Renal pelvis (tissue), 4 donors: ENCODE results near the gene CCDC9. TPM values are rescaled to one million over a fixed set of nuclear protein-coding genes. Genes with fewer than 3 reads are reported as not detected.
"Not testable (repeated sequence)": the region's sequence is repeated elsewhere in the genome, so short reads cannot be mapped to it uniquely, and the experiment has no call there.

ENCODE experiments used
- DNase-seq: peaks from one replicate; pipeline ENCODE4 v3.0.0-alpha.2; 2013
- polyA plus RNA-seq, 3 donors: library from polyadenylated mRNA; unstranded; fragments of 120-200 nt; gene quantifications; one replicate each; pipeline ENCODE4 v1.2.1, GENCODE V29; 2013; ENCODE audit not compliant: insufficient read length in 3 of 3

Gene CCDC9
- polyA plus RNA-seq, 3 donors, result 25.8 to 30.2 (median 26.0) TPM

- DNase-seq, result no peak
Observed at GRCh38 chr19:47258895-47259555, 2.7 kb downstream of the CCDC9 start.

DNA sequence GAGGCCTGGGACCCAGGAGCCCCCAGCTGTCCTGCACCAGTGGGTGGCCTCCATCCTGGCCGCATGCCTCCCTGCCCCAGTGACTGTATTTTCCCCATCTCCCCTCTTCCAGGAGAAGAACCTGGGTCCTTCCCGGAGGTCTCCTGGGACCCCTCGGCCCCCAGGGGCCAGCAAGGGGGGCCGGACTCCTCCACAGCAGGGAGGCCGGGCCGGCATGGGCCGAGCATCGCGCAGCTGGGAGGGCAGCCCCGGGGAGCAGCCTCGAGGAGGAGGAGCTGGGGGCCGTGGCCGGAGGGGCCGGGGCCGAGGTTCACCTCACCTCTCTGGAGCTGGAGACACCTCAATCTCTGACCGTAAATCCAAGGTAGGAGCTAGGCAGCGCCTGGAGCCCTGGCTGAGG is 4.2 kb downstream of the CCDC9 start:
- DNase-seq, result no peak

DNA sequence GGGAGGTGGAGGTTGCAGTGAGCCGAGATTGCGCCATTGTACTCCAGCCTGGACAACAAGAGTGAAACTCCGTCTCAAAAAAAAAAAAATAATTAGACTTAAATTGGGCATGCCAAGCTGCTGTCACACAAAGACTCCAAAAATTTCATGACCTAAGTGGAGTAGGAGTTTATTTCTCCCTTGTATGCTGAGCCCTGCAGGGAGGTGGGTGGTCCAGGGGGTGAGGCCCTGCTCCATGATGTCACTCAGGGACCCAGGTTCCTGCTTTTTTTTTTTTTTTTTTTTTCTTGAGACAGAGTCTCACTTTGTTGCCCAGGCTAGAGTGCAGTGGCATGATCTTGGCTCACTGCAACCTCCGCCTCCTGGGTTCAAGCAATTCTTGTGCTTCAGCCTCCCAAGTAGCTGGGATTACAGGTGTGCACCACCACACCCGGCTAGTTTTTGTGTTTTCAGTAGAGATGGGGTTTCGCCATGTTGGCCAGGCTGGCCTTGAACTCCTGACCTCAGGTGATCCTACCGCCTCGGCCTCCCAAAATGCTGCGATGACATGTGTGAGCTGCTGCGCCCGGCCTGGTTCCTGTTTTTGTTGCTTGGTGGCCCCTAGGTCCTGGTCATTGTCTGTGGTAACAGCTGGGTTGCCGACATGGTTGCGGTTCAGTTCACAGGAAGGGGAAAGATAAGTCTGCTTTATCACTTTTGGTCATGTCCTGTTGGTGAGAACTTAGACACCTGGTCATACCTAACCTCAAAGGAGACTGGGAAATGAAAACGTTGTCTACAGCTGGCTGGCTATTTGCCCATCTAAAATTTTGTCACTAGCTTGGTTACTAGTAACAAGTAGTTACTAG is 5.8 kb downstream of the CCDC9 start:
- not testable (repeated sequence) for DNase-seq

- DNase-seq, result no peak
Observed at GRCh38 chr19:47264629-47265028, 8.3 kb downstream of the CCDC9 start.

DNA sequence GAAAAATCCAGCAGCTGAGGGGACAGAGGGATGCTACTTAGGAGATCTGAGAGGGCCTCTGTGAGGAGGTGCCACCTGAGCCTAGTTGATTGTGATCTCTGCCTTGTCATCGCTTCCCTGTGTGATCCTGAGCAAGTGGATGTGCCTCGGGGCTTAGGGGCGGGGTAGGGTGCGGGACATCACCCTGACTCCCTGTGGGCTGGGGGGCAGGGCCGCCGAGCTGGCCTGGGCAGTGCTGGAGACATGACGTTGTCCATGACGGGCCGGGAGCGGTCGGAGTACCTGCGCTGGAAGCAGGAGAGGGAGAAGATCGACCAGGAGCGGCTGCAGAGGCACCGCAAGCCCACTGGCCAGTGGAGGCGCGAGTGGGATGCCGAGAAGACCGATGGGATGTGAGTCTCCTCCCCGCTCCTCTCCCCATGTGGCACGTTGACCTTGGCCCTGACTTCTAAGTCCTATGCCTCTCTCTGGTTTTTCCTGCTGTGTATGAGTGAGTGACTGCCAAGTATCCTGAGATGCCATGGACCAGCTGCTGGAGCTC is 10.1 kb downstream of the CCDC9 start:
- no peak for DNase-seq

GRCh38 chr19:47267350-47267759 is 11.0 kb downstream of the CCDC9 start:
- no peak for DNase-seq

- no peak for DNase-seq
Observed at GRCh38 chr19:47268028-47268427, 11.7 kb downstream of the CCDC9 start.

DNA sequence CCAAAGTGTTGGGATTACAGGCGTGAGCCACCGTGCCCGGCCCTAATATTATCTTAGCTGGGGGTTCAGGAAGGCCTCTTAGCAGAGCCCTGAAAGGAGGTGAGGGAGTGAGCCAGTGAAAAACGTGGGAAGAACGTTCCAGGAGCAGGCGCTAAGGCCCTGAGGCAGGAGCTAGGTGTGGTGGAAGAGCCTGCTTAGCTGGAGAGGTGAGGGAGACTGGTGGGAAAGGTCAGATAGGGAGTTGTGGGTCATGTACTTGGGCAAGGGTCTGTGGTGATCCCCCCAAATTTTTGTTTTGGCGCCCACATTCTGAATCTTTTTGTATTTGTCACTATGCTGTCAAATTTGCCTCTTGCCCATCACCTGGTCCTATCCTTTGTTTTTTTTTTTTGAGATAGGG is 13.3 kb downstream of the CCDC9 start:
- DNase-seq, result no peak

DNA sequence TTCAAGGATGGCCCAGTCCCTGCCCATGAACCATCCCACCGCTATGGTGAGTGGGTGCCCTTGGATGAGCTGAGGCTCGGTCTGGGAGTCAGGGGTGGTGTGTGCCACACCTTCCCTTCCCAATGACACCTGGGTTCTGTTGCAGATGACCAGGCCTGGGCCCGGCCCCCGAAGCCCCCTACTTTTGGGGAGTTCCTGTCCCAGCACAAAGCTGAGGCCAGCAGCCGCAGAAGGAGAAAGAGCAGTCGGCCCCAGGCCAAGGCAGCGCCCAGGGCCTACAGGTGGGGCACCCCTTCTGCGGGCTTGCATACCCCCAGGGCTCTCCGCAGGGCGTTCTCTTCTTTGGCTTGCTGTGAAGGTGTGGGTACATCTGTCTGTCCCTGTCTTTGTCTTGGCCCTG is 14.1 kb downstream of the CCDC9 start:
- DNase-seq, result no peak

DNA sequence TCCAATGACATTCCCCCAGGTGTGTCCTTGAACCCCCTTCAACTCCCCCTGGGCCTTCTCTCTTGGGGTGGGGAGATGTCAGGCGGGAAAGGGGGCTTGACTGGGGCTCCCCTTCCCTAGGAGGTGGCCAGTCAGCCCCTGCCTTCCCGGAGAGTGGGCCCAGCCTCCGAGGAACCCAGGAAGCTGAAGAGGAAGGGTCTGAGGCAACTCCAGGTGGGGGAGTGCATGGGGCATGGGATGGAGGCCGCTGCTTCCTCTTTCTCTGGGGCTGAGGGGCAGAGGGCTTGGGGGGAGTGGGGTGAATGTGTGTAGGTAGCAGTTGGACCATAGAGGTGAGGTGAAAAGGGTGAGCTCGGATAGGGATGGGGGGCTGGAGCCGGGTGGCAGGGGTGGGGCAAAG is 15.6 kb downstream of the CCDC9 start:
- no peak for DNase-seq

GRCh38 chr19:47272448-47273312 is 16.4 kb downstream of the CCDC9 start:
- DNase-seq, result no peak

- DNase-seq, result peak; percentile 92
Observed at GRCh38 chr19:47273313-47274070, 17.2 kb downstream of the CCDC9 start.

GRCh38 chr19:47274071-47274890 is 18.0 kb downstream of the CCDC9 start, which contains the start of gene INAFM1:
TSS of gene INAFM1 (plus strand) at chr19:47274885. CDS start at chr19:47274920, 35 bp downstream.
- DNase-seq, result peak; percentile 93

- no peak for DNase-seq
Observed at GRCh38 chr19:47274891-47275761, 18.8 kb downstream of the CCDC9 start.

GRCh38 chr19:47275791-47276461 is 19.6 kb downstream of the CCDC9 start:
- no peak for DNase-seq

- DNase-seq, result not testable (repeated sequence)
Observed at GRCh38 chr19:47276513-47276912, 20.2 kb downstream of the CCDC9 start.

DNA sequence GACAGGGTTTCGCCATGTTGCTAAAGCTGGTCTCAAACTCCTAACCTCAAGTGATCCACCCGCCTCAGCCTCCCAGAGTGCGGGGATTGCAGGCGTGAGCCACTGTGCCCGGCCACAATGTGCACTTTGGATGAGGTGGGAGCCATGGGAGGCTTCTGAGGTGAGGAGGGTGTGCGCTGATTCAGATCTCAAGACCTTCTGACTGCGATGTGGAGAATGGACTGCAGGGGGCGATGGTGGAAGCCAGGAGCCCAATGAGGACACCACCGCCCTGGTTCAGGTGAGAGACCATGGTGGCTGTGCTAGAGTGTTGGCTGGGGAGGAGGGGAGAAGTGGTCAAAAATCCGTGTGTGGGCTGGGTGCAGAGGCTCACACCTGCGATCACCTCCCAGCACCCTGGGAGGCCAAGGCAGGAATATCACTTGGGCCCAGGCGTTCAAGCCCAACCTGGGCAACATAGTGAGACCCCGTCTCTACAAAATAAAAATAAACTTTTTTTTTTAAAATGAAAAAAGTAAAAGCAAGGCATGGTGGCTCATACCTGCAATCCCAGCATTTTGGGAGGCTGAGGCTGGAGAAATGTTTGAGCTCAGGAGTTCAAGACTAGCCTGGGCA is 24.0 kb downstream of the CCDC9 start:
- no peak for DNase-seq

GRCh38 chr19:47283405-47284059 is 27.2 kb downstream of the CCDC9 start:
- no peak for DNase-seq
